ENCODE data around the gene PRKCB.

Gene PRKCB

DNA sequence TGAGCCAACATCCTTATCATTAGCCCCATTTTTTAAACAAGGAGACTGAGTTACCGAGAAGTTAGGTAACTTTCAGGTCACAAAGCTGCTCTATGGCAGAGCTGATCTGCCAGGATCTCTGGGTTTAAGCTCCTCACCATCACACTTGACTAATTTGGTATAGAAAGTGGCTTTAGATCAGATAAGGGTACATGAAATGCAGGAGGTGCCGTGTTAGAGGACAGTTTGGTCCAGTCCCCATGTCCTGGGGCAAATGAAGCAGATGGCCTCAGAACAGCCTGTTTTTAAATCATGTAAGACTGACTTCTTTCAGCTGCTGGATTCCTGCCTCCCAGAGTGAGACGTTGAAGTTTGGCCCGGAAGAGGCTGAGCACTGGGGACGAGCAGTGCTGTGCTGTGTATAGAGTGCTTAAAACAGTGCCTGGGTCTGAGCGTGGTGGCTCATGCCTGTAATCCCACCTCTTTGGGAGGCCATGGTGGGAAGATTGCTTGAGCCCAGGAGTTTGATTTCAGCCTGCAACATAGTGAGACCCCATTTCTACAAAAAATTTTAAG is 233.3 kb downstream of the PRKCB start:
- POLR2A ChIA-PET: no interaction called here
- no peak overlapping the region for H3K4me3 ChIP-seq (ENCODE audit: low read depth, low read length)
- no peak for TF ChIP-seq ZNF138 (tag by site-specific recombination; IDR thresholded peaks at IDR 0.05; ENCODE audit: borderline replicate concordance)
- TF ChIP-seq ZNF488 (tag by site-specific recombination; IDR thresholded peaks at IDR 0.05): no peak
- no peak for TF ChIP-seq SP3 (tag by site-specific recombination; IDR thresholded peaks at IDR 0.05)
- no peak for TF ChIP-seq ZNF623 (tag by site-specific recombination; IDR thresholded peaks at IDR 0.05)
- no peak for TF ChIP-seq ZNF585B (tag by site-specific recombination; IDR thresholded peaks at IDR 0.05)
- no peak for TF ChIP-seq ZNF214 (tag by site-specific recombination; IDR thresholded peaks at IDR 0.05; ENCODE audit: borderline replicate concordance)
- TF ChIP-seq ZNF776 (tag by site-specific recombination; IDR thresholded peaks at IDR 0.05; ENCODE audit: borderline replicate concordance): no peak
- TF ChIP-seq, protein P1, sequence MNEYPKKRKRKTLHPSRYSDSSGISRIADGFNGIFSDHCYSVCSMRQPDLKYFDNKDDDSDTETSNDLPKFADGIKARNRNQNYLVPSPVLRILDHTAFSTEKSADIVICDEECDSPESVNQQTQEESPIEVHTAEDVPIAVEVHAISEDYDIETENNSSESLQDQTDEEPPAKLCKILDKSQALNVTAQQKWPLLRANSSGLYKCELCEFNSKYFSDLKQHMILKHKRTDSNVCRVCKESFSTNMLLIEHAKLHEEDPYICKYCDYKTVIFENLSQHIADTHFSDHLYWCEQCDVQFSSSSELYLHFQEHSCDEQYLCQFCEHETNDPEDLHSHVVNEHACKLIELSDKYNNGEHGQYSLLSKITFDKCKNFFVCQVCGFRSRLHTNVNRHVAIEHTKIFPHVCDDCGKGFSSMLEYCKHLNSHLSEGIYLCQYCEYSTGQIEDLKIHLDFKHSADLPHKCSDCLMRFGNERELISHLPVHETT (tag by site-specific recombination; IDR thresholded peaks at IDR 0.05): no peak
- no peak for TF ChIP-seq ZNF391 (tag by site-specific recombination; IDR thresholded peaks at IDR 0.05; ENCODE audit: borderline replicate concordance, low read depth)
- TF ChIP-seq EGR2 (tag by site-specific recombination; IDR thresholded peaks at IDR 0.05; ENCODE audit: low read depth): no peak
- no peak for TF ChIP-seq KLF1 (tag by site-specific recombination; IDR thresholded peaks at IDR 0.05)
- no peaks in the 10 kb centered on the region for H3K36me3 ChIP-seq (ENCODE audit: control insufficient read depth in 2 of 2, insufficient read depth in 1 of 2, low read length in 2 of 2)
- CTCF ChIA-PET: interaction anchor here (0.5 to 2.7 kb wide), 4 partner anchors 8 to 201 kb away, joined by 4 to 16 read pairs (median 12); no protein-coding TSS in a partner anchor
- no peak overlapping the region for H3K27ac ChIP-seq (ENCODE audit: extremely low read depth, low read depth, low read length)
- H3K4me1 ChIP-seq (ENCODE audit: control insufficient read depth, insufficient read depth, low read length): no peaks in the 10 kb centered on the region
- no peaks in the 10 kb centered on the region for H3K9me3 ChIP-seq (ENCODE audit: control insufficient read depth, insufficient read depth, low read depth, low read length)

DNA sequence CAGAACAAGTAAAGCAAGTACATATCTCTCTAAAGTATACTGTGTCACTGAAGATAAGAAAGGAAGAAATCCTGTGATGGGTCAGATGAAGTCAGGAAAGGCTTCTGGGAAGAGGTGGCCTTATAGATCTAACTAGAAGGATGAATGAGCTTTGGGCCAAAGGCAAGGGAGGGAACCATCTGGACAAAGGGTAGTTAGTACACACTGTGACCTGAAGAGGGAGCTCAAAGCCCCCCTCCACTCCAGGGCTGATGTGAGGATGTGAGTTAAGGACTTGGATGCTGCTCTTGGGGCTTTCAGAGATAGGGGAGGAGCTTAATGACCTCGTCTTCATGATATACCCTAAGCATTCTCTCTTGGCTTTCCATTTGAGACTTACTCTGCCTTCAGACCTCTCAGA is 235.1 kb downstream of the PRKCB start:
- no peaks in the 10 kb centered on the region for H3K36me3 ChIP-seq (ENCODE audit: control insufficient read depth in 2 of 2, insufficient read depth in 1 of 2, low read length in 2 of 2)
- H3K27ac ChIP-seq (ENCODE audit: extremely low read depth, low read depth, low read length): no peak overlapping the region

DNA sequence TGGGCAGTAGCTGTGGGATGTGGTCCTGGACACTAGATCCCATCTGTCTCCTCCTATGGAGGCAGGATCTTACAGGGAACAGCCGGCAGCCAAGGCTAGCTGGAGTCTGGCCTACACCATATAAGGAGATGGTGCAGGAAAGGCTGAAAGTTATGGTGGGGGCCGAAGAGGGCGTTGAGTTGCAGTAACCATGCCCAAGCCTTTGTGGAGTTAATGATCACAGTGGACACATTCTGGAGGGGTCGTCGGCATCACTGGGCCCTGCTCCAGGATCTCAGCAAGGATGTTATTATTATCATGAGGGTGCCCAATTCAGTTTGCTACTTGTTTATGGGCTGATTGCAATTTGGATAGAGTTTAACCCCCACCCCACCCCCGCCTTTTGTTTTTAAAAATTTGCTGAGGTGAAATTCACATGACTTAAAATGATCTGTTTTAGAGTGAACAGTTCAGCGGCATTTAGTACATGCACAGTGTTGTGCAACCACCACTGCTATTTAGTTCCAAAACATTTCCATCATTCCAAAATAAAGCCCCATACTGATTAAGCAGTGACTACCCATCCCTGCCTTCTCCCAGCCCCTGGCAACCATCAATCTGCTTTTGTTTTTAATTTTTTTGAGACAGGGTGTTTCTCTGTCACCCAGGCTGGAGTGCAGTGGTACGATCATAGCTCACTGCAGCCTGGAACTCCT is 236.0 kb downstream of the PRKCB start:
- no peak overlapping the region for H3K27ac ChIP-seq (ENCODE audit: extremely low read depth, low read depth, low read length)
- H3K9me3 ChIP-seq (ENCODE audit: control insufficient read depth, insufficient read depth, low read depth, low read length): no peaks in the 10 kb centered on the region
- ChIA-PET POLR2A (no interaction called here), CTCF (interaction anchor here (1.1 to 3.7 kb wide), 14 partner anchors 11 to 433 kb away, joined by 3 to 72 read pairs (median 12); partner anchors contain the start of gene CACNG3)
- H3K36me3 ChIP-seq (ENCODE audit: control insufficient read depth in 2 of 2, insufficient read depth in 1 of 2, low read length in 2 of 2): no peaks in the 10 kb centered on the region
- TF ChIP-seq ZNF610 (tag by site-specific recombination; IDR thresholded peaks at IDR 0.05; ENCODE audit: borderline replicate concordance) (no peak), WT1 (tag by site-specific recombination; IDR thresholded peaks at IDR 0.05) (no peak), ZBTB7A (tag by site-specific recombination; IDR thresholded peaks at IDR 0.05; ENCODE audit: low read depth) (no peak), ZNF174 (tag by site-specific recombination; IDR thresholded peaks at IDR 0.05) (no peak), ZNF433 (tag by site-specific recombination; IDR thresholded peaks at IDR 0.05; ENCODE audit: low read depth) (no peak), ZNF792 (tag by site-specific recombination; IDR thresholded peaks at IDR 0.05) (no peak), REPIN1 (tag by site-specific recombination; IDR thresholded peaks at IDR 0.05; ENCODE audit: low read depth) (no peak), ZNF423 (tag by site-specific recombination; IDR thresholded peaks at IDR 0.05) (no peak), BCL11A (tag by site-specific recombination; IDR thresholded peaks at IDR 0.05; ENCODE audit: low read depth) (no peak), ZNF214 (tag by site-specific recombination; IDR thresholded peaks at IDR 0.05; ENCODE audit: borderline replicate concordance) (no peak), ZNF558 (tag by site-specific recombination; IDR thresholded peaks at IDR 0.05) (no peak)
- TF ChIP-seq, protein P2, sequence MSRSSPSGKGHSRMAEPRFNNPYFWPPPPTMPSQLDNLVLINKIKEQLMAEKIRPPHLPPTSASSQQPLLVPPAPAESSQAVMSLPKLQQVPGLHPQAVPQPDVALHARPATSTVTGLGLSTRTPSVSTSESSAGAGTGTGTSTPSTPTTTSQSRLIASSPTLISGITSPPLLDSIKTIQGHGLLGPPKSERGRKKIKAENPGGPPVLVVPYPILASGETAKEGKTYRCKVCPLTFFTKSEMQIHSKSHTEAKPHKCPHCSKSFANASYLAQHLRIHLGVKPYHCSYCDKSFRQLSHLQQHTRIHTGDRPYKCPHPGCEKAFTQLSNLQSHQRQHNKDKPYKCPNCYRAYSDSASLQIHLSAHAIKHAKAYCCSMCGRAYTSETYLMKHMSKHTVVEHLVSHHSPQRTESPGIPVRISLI (tag by site-specific recombination; IDR thresholded peaks at IDR 0.05): no peak
- TF ChIP-seq, protein P3, sequence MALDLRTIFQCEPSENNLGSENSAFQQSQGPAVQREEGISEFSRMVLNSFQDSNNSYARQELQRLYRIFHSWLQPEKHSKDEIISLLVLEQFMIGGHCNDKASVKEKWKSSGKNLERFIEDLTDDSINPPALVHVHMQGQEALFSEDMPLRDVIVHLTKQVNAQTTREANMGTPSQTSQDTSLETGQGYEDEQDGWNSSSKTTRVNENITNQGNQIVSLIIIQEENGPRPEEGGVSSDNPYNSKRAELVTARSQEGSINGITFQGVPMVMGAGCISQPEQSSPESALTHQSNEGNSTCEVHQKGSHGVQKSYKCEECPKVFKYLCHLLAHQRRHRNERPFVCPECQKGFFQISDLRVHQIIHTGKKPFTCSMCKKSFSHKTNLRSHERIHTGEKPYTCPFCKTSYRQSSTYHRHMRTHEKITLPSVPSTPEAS (tag by site-specific recombination; IDR thresholded peaks at IDR 0.05): no peak
- H3K4me1 ChIP-seq (ENCODE audit: control insufficient read depth, insufficient read depth, low read length): no peaks in the 10 kb centered on the region
- H3K4me3 ChIP-seq (ENCODE audit: low read depth, low read length): no peak overlapping the region

More for the DNA sequence above, 235.1 kb downstream of the PRKCB start:
- POLR2A ChIA-PET: no interaction called here
- Histone ChIP-seq H3K4me3 (ENCODE audit: low read depth, low read length) (no peak overlapping the region), H3K4me1 (ENCODE audit: control insufficient read depth, insufficient read depth, low read length) (no peaks in the 10 kb centered on the region), H3K9me3 (ENCODE audit: control insufficient read depth, insufficient read depth, low read depth, low read length) (no peaks in the 10 kb centered on the region)
- CTCF ChIA-PET: interaction anchor here (0.6 to 3.7 kb wide), 45 partner anchors 8 to 931 kb away, joined by 3 to 72 read pairs (median 4); partner anchors contain the start of gene CACNG3
- TF ChIP-seq ZNF654 (tag by site-specific recombination; IDR thresholded peaks at IDR 0.05; ENCODE audit: low read depth) (peak; percentile 71), ZNF24 (tag by site-specific recombination; IDR thresholded peaks at IDR 0.05) (no peak), ZNF660 (tag by site-specific recombination; IDR thresholded peaks at IDR 0.05) (0 out of 2 replicates have a peak, but pooled peaks have one; percentile 17), ZNF624 (tag by site-specific recombination; IDR thresholded peaks at IDR 0.05) (no peak), ZNF843 (tag by site-specific recombination; IDR thresholded peaks at IDR 0.05) (no peak)

All from HEK293 (cell line).